Measurements from ENCODE around the gene KRTAP5-3.
"Not testable (repeated sequence)": the region's sequence is repeated elsewhere in the genome, so short reads cannot be mapped to it uniquely, and the experiment has no call there.

The KRTAP5-3 gene

DNA sequence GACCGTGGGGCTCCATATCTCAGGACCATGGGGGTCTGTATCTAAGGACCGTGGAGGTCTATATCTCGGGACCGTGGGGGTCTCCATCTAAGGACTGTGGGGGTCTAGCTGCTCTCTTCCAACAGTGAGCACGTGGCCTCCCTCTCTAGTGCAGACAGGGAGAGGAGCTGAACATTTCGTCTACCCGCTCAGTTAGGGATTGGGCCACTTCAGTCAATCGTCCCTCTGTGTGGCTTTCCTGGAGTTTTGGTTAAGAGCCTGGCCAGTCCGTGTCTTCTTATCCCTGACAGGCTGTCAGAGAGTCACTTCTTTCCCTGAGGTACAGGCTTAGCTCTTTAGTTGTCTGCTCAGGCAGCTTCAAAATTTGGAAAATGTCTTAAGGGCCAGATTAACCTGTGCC is 26.3 kb downstream of the KRTAP5-3 start:
- DNase-seq (ENCODE audit: low read depth): no peak

- no peak for DNase-seq (ENCODE audit: low read depth)
These were observed 31.4 kb downstream of the KRTAP5-3 start for GRCh38 chr11:1576825-1577224.

DNA sequence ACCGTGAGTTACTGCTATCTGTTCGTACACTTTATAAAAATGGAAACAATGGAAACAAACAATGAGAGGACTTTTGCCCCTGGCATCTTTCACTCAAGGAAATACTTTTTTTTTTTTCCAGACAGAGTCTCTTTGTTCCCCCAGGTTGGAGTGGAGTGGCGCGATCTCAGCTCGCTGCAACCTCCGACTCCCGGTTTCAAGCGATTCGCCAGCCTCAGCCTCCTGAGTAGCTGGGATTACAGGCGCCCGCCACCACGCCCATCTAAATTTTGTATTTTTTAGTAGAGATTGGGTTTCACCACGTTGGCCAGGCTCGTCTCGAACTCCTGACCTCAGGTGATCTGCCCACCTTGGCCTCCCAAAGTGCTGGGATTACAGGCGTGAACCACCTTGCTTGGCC is 32.5 kb downstream of the KRTAP5-3 start:
- not testable (repeated sequence) for DNase-seq (ENCODE audit: low read depth)

- no peak for DNase-seq (ENCODE audit: low read depth)
These were observed 33.4 kb downstream of the KRTAP5-3 start for GRCh38 chr11:1574933-1575242.

DNA sequence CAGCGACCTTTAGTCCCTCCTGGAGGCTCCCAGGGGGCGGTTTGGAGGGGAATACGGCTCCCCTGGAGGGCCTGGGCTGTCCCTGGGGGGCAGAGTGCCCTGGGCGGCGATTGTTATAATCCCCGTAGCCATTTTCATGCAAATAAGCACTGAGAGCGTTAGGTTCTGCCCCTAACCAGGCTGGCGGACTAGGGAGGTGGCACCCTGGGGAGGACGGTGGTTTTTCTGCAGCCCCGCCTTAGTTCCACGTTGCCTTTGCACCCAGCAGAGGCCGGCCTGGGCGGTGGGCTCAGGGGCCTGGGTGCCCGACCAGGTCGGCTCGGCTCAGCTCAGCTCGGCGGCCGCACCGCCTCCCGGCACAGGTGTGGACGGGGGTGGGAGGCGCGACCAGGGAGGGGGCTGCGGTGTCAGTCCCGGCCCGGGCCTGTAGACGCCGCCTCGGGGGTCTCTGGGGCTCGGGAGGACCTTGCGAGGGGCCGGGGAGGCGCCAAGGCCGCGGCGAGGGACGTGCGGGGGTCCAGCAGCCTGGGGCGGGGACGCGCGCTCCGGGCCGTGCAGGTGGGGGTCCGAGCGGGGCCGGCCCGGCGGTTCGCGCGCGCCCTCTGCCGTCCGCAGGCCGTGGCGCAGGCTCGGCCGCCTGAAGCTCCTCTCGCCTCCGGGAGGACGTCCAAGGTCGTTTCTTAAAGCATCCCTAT is 33.9 kb downstream of the KRTAP5-3 start:
- peak; percentile 12 for DNase-seq (ENCODE audit: low read depth)

DNA sequence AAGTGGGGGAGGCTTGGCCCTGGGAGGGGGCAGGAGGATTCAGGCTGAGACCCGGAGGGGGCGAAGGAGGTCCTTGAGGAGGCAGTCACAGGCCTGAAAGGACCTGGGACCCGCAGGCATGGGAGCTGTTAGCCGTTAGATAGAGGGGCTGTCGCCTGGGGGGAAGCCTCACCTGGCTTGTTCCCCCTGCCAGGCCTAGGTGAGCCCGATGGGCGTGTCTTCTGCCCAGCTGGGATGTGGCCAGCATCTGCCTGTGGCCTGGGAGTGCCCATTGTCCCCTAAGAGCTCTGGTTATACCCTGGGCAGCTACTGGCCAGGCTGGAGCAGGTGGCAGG is 34.4 kb downstream of the KRTAP5-3 start:
- no peak for DNase-seq (ENCODE audit: low read depth)

DNA sequence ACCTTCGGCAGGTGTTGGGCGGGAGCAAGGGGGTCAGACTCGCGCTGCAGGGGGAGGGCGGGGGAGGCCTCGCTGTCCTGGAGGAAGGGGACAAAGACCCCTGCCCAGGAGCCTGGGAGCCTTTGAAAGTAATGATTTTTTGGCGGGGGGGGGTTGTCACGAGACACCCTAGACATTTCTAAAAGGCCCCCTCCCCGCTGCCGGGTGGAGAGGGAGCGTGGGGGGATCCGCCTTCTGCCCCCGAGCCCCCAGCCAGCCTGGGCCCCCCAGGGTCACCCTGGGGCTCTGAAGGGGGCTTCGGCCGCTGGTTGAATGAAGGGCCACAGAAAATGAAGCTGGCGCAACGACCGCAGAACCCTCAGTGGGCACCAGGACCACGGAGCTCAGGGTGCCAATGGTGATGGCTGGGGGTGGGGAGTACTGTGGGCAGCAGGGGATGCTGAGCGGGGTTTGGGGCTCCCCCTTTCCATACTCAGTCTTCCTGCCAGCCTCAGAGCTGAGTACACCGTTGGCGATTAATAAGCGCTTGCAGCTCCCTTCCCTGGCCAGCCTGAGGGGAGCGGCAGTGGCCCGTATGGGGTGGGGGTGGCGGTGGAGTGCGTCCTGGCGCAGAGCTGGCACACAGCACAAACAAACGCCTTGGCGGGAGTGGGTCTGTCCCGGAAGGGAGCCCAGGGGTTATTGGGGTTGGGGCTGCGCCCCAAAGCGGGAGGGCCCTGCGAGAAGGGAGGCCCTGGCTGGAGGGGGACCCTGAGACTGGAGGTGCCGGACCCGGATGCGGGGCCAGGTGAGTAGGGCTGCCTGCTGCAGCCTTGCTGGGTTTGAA is 35.0 kb downstream of the KRTAP5-3 start:
- no peak for DNase-seq (ENCODE audit: low read depth)

- DNase-seq (ENCODE audit: low read depth): peak; percentile 66
These were observed 35.8 kb downstream of the KRTAP5-3 start, which contains the start of gene DUSP8 for GRCh38 chr11:1572197-1573076. DUSP8 (minus strand) TSS chr11:1572271; CDS start chr11:1565826, 6,445 bp downstream.

DNA sequence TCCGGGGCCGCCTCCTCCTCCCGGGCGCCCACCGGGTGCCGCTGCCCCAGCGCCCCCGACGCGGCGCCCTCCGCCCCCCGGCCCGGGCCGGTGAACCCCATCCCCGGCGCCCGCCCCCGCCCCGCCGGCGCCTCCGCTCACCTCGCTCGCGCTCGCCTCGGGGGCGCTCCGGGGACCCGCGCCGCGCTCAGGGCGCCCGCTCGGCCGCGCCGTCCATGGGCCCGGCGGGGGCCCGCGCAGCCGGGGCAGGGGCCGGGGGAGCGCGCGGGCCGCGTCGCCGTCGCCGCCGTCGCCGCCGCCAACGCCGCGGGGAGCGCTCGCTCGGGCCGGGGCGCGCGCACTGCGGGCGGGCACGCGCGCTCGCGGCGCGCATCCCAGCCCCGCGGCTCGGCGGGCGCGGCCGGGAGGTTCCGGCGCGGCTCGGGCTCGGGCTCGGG is 36.5 kb downstream of the KRTAP5-3 start:
- DNase-seq (ENCODE audit: low read depth): no peak

- no peak for DNase-seq (ENCODE audit: low read depth)
These were observed 37.1 kb downstream of the KRTAP5-3 start for GRCh38 chr11:1570896-1571759.

GRCh38 chr11:1570531-1570895 is 37.8 kb downstream of the KRTAP5-3 start:
- no peak for DNase-seq (ENCODE audit: low read depth)

DNA sequence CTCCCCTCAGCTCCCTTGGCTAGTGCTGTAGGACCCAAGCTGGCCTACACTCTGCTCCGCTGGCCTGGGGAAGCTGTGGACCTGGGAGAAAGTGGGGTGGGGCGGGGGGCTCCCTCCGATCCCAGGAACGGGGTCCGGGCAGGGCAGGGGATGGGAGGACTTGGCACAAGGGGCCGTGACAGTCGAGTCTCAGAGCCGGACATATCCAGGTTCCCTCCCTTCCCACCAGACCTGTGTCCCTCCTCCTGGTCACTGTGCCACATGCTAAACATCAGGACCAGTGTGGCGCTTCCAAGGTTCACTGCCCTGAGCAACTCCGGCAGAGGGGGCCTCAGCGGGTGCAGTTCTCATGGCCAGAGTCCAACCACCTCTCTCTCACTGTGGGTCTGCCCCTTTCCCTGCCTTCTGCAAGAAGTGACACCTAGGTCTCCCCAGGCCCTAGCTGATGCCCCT is 38.2 kb downstream of the KRTAP5-3 start:
- no peak for DNase-seq (ENCODE audit: low read depth)

GRCh38 chr11:1569251-1569780 is 38.9 kb downstream of the KRTAP5-3 start:
- DNase-seq (ENCODE audit: low read depth): no peak

- no peak for DNase-seq (ENCODE audit: low read depth)
These were observed 39.8 kb downstream of the KRTAP5-3 start for GRCh38 chr11:1568441-1568911.

GRCh38 chr11:1567721-1568100 is 40.6 kb downstream of the KRTAP5-3 start:
- no peak for DNase-seq (ENCODE audit: low read depth)

DNA sequence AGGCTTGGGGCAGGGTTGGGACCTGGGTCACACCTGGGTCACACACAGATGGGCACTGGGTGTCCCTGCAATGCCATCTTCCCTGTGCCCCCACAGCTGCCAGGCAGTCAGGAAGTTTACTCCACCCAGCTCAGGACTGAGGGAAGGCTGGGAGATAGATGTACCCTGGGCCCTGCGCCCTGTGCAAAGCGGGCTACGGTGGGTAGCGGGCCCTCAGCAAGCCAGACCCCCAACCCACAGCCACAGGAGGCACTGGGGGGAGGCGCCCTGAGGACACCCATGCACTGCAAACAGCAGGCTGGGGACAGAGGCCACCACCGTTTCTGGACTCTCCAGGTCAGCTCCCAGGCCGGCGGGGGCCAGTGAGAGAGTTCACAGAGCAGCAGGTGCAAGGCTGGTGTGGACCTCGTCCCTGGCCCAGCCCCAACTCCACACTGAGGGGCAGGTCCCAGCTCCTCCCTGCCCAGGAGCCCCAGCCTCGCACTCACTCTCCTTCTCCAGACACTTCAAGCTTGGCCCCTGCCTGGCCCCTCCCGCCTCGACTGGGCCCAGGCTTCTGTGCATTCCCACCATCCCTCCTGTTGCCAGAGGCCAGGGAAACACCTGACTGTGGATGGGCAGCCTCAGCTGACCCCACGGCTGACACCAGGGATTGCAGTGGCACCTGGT is 41.1 kb downstream of the KRTAP5-3 start:
- DNase-seq (ENCODE audit: low read depth): no peak

- no peak for DNase-seq (ENCODE audit: low read depth)
These were observed 41.7 kb downstream of the KRTAP5-3 start for GRCh38 chr11:1566381-1567051.

DNA sequence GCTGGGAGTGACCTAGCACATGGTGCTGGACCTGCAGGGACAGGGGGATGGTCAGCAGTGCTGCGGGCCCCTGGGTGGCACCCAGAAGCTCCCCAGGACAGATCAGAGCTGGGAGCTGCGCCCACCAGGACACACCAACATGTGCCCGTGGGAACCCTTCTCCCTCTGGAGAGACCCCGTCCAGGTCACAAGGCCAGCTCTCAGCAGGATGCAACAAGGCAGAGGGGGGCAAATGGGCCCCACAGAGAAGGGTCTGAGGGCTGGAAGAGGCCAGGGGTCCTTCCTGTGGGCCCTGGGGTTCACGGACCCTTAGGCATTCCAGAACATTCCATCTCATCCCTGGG is 42.4 kb downstream of the KRTAP5-3 start:
- DNase-seq (ENCODE audit: low read depth): no peak

DNA sequence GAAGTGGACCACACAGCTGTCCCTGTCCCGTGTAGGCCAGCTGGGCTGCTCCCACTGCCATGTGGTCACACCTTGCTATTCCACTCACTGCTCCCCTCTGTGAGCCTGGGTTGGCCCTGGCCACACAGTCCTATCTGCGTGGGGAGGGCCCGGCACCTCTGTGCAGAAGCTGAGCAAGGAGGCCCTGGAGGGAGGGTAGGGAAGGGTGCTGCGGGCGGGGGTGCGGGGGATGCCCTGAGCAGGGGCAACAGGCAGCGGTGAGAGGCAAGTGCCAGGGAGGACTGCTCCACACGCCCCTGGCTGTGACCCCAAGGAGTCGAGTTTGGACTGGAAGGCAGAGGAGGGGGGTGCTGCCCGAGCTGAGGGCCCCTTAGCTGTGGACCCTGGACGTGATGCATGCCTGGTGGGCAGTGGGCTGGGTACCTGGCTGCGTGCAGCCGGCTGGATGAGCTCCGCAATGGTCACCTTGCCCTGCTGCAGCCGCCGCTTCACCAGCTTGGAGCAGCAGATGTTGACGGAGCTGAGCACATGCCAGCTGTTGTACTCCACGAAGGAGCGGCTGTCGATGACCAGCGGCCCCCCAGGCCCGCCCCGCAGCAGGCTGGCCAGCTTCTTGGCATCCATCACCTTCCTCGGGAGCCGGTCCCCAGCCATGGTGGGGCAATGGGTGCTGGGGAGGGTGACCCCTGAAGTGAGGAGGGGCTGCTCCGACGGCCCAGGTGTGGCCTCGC is 42.9 kb downstream of the KRTAP5-3 start:
- no peak for DNase-seq (ENCODE audit: low read depth)

Data from amniotic epithelial cell (primary cell).